HG03103 (cell line): ENCODE data around the gene MARCHF11.

Source experiments
- ATAC-seq: cut with Tn5 transposase; IDR thresholded peaks from one replicate; pipeline ENCODE4 v1.9.1; 2021; ENCODE audit warnings: low read depth; ENCODE audit not compliant: unreplicated experiment

MARCHF11 gene

GRCh38 chr5:16135003-16135402, 44.6 kb downstream of the MARCHF11 start:
- no peak for ATAC-seq

- no peak for ATAC-seq
Observed at GRCh38 chr5:16134204-16134603, 45.4 kb downstream of the MARCHF11 start.

GRCh38 chr5:16131878-16132277, 47.7 kb downstream of the MARCHF11 start:
- no peak for ATAC-seq

- ATAC-seq: no peak
Observed at GRCh38 chr5:16128944-16129343, 50.6 kb downstream of the MARCHF11 start.

- ATAC-seq: no peak
Observed at GRCh38 chr5:16127865-16128544, 51.6 kb downstream of the MARCHF11 start.

- no peak for ATAC-seq
Observed at GRCh38 chr5:16120579-16120978, 59.0 kb downstream of the MARCHF11 start.

GRCh38 chr5:16119790-16120189, 59.8 kb downstream of the MARCHF11 start:
- no peak for ATAC-seq

- no peak for ATAC-seq
Observed at GRCh38 chr5:16115140-16115539, 64.5 kb downstream of the MARCHF11 start.

- no peak for ATAC-seq
Observed at GRCh38 chr5:16108418-16108817, 71.2 kb downstream of the MARCHF11 start.

GRCh38 chr5:16104961-16105360, 74.6 kb downstream of the MARCHF11 start:
- ATAC-seq: no peak

- no peak for ATAC-seq
Observed at GRCh38 chr5:16095612-16096011, 84.0 kb downstream of the MARCHF11 start.

- ATAC-seq: no peak
Observed at GRCh38 chr5:16090270-16090669, 89.3 kb downstream of the MARCHF11 start.

GRCh38 chr5:16082982-16083381, 96.6 kb downstream of the MARCHF11 start:
- no peak for ATAC-seq

GRCh38 chr5:16082053-16082452, 97.5 kb downstream of the MARCHF11 start:
- ATAC-seq: no peak

GRCh38 chr5:16081376-16081955, 98.1 kb downstream of the MARCHF11 start:
- no peak for ATAC-seq

GRCh38 chr5:16076657-16077056, 102.9 kb downstream of the MARCHF11 start:
- ATAC-seq: no peak

GRCh38 chr5:16074358-16074757, 105.2 kb downstream of the MARCHF11 start:
- ATAC-seq: no peak

GRCh38 chr5:16072616-16073015, 107.0 kb downstream of the MARCHF11 start:
- no peak for ATAC-seq

GRCh38 chr5:16067415-16067814, 112.2 kb downstream of the MARCHF11 start:
- no peak for ATAC-seq

GRCh38 chr5:16066810-16067209, 112.8 kb downstream of the MARCHF11 start:
- ATAC-seq: no peak

GRCh38 chr5:16066320-16066719, 113.3 kb downstream of the MARCHF11 start:
- ATAC-seq: no peak

- ATAC-seq: no peak
Observed at GRCh38 chr5:16065831-16066230, 113.8 kb downstream of the MARCHF11 start.
